WTC11 (cell line): ENCODE results near the gene EP400. TPM values are rescaled to one million over a fixed set of nuclear protein-coding genes. Genes with fewer than 3 reads are reported as not detected.

Experiments used
- ATAC-seq: fragments of 200-7000 bp; cut with Tn5 transposase; 2 replicates; pipeline ENCODE4 v1.10.0; 2021; ENCODE audit warnings: mild to moderate bottlenecking, moderate library complexity
- CTCF ChIA-PET: fragments of 300-600 bp; sonication (Branson Sonifier 250); formaldehyde crosslinking; loops from one replicate; lab custom pipeline; 2021; ENCODE audit warnings: antibody characterized with exemption; lab: Charles Lee
- POLR2A ChIA-PET: fragments of 350-600 bp; sonication (Branson Sonifier 250); formaldehyde crosslinking; loops from one replicate; lab custom pipeline; 2021; ENCODE audit warnings: antibody characterized with exemption; lab: Charles Lee
- DNase-seq: peaks from one replicate; pipeline ENCODE4 v3.0.0; 2021; ENCODE audit warnings: low spot score
- H3K27ac Mint-ChIP-seq: 2 replicates; pipeline ENCODE4 v1.8.0; 2021; ENCODE audit warnings: mixed read lengths
- H3K27me3 Mint-ChIP-seq: 2 replicates; pipeline ENCODE4 v1.8.0; 2021; ENCODE audit warnings: low read depth, mild to moderate bottlenecking, moderate library complexity, mixed read lengths
- H3K36me3 Mint-ChIP-seq: 2 replicates; pipeline ENCODE4 v1.8.0; 2021; ENCODE audit warnings: mixed read lengths
- H3K4me1 Mint-ChIP-seq: 2 replicates; pipeline ENCODE4 v1.8.0; 2022; ENCODE audit warnings: mixed read lengths
- H3K4me3 Mint-ChIP-seq: 2 replicates; pipeline ENCODE4 v1.8.0; 2021; ENCODE audit warnings: mild to moderate bottlenecking, moderate library complexity, mixed read lengths
- H3K9me3 Mint-ChIP-seq: 2 replicates; pipeline ENCODE4 v1.8.0; 2021; ENCODE audit warnings: mixed read lengths
- AR ChIP-seq: fragments of 250-450 bp; sonication (Bioruptor Pico); IDR thresholded peaks from 2 replicates; pipeline ENCODE4 v1.9.0; 2021; ENCODE audit warnings: mild to moderate bottlenecking
- ARID4B ChIP-seq: sonication (generic); formaldehyde crosslinking; IDR thresholded peaks from 2 replicates; pipeline ENCODE4 v1.8.0; 2023; ENCODE audit warnings: missing genetic modification reagents, mild to moderate bottlenecking, borderline replicate concordance
- ATF2 ChIP-seq: sonication (generic); formaldehyde crosslinking; IDR thresholded peaks from 2 replicates; pipeline ENCODE4 v1.8.1; 2022; ENCODE audit warnings: low read depth, missing genetic modification reagents, borderline replicate concordance
- E2F1 ChIP-seq: sonication (generic); formaldehyde crosslinking; IDR thresholded peaks from 2 replicates; pipeline ENCODE4 v1.8.0; 2022; ENCODE audit warnings: mild to moderate bottlenecking, missing genetic modification reagents
- EMX1 ChIP-seq: fragments of 250-450 bp; sonication (Bioruptor Pico); IDR thresholded peaks from 2 replicates; pipeline ENCODE4 v1.8.0; 2021; ENCODE audit warnings: mild to moderate bottlenecking
- FOXP1 ChIP-seq: sonication (generic); formaldehyde crosslinking; IDR thresholded peaks from 2 replicates; pipeline ENCODE4 v1.8.0; 2022; ENCODE audit warnings: missing genetic modification reagents, mild to moderate bottlenecking, moderate library complexity, borderline replicate concordance
- HMGXB4 ChIP-seq: sonication (generic); formaldehyde crosslinking; IDR thresholded peaks from 2 replicates; pipeline ENCODE4 v1.8.1; 2023; ENCODE audit warnings: mild to moderate bottlenecking, moderate library complexity, missing genetic modification reagents
- IRF2 ChIP-seq: sonication (generic); formaldehyde crosslinking; IDR thresholded peaks from 2 replicates; pipeline ENCODE4 v1.8.0; 2022; ENCODE audit warnings: low read depth, missing genetic modification reagents, borderline replicate concordance
- JUN ChIP-seq: sonication (generic); formaldehyde crosslinking; IDR thresholded peaks from 2 replicates; pipeline ENCODE4 v1.8.0; 2023; ENCODE audit warnings: mild to moderate bottlenecking, missing genetic modification reagents
- NFATC4 ChIP-seq: fragments of 250-450 bp; sonication (Bioruptor Pico); IDR thresholded peaks from 2 replicates; pipeline ENCODE4 v1.9.0; 2021; ENCODE audit warnings: mild to moderate bottlenecking
- PREB ChIP-seq: sonication (generic); formaldehyde crosslinking; IDR thresholded peaks from 2 replicates; pipeline ENCODE4 v1.8.1; 2022; ENCODE audit warnings: mild to moderate bottlenecking, missing genetic modification reagents, moderate library complexity, borderline replicate concordance
- RORB ChIP-seq: fragments of 250-450 bp; sonication (Bioruptor Pico); IDR thresholded peaks from 2 replicates; pipeline ENCODE4 v1.9.0; 2021; ENCODE audit warnings: mild to moderate bottlenecking
- SP1 ChIP-seq: sonication (generic); formaldehyde crosslinking; conservative IDR thresholded peaks from 2 replicates; pipeline ENCODE4 v1.8.1; 2022; ENCODE audit warnings: missing genetic modification reagents
- TEAD1 ChIP-seq: sonication (generic); formaldehyde crosslinking; IDR thresholded peaks from 2 replicates; pipeline ENCODE4 v1.8.0; 2022; ENCODE audit warnings: mild to moderate bottlenecking, missing genetic modification reagents
- USF2 ChIP-seq: sonication (generic); formaldehyde crosslinking; IDR thresholded peaks from 2 replicates; pipeline ENCODE4 v1.8.1; 2023; ENCODE audit warnings: mild to moderate bottlenecking, missing genetic modification reagents, moderate library complexity
- ZMAT4 ChIP-seq: fragments of 250-450 bp; sonication (Bioruptor Pico); IDR thresholded peaks from 2 replicates; pipeline ENCODE4 v1.9.0; 2021; ENCODE audit warnings: mild to moderate bottlenecking
- ZNF219 ChIP-seq: sonication (generic); formaldehyde crosslinking; IDR thresholded peaks from 2 replicates; pipeline ENCODE4 v1.8.0; 2023; ENCODE audit warnings: missing genetic modification reagents, mild to moderate bottlenecking, borderline replicate concordance
- ZNF232 ChIP-seq: sonication (generic); formaldehyde crosslinking; IDR thresholded peaks from 2 replicates; pipeline ENCODE4 v1.8.0; 2022; ENCODE audit warnings: mild to moderate bottlenecking, missing genetic modification reagents
- ZNF423 ChIP-seq: fragments of 250-450 bp; sonication (Bioruptor Pico); IDR thresholded peaks from 2 replicates; pipeline ENCODE4 v2.1.2; 2022; ENCODE audit warnings: mild to moderate bottlenecking, moderate library complexity
- ZNF425 ChIP-seq: fragments of 250-450 bp; sonication (Bioruptor Pico); conservative IDR thresholded peaks from 2 replicates; pipeline ENCODE4 v1.9.0; 2021; ENCODE audit warnings: mild to moderate bottlenecking
- total RNA-seq: library from RNA; stranded (reverse); gene quantifications from 3 replicates; pipeline ENCODE4 v1.2.3, GENCODE V29; 2021

Gene EP400
- total RNA-seq, 1 experiment from 2014 or later = 75.8 TPM

- peaks cover 12% of the 10 kb centered on the region for H3K27me3 Mint-ChIP-seq
- POLR2A ChIA-PET = interaction anchor here (0.7 kb wide), 1 partner anchor 17 kb away, joined by 3 read pairs; no protein-coding TSS in a partner anchor
- ATAC-seq = no peak
- no peak for TF ChIP-seq IRF2 (CRISPR knock-in tag)
- no peak for TF ChIP-seq ZNF219 (CRISPR knock-in tag)
- no peak for TF ChIP-seq EMX1 (CRISPR knock-in tag)
- no peak for TF ChIP-seq FOXP1 (CRISPR knock-in tag)
- TF ChIP-seq TEAD1 (CRISPR knock-in tag) = no peak
- no peak for TF ChIP-seq ATF2 (CRISPR knock-in tag)
- no peak for TF ChIP-seq ZNF425 (CRISPR knock-in tag)
- TF ChIP-seq PREB (CRISPR knock-in tag) = no peak
- TF ChIP-seq USF2 = no peak
- TF ChIP-seq NFATC4 (CRISPR knock-in tag) = no peak
- TF ChIP-seq ZMAT4 = no peak
- TF ChIP-seq RORB (CRISPR knock-in tag) = no peak
- no peak for TF ChIP-seq SP1 (CRISPR knock-in tag)
- TF ChIP-seq AR (CRISPR knock-in tag) = no peak
- no peak for TF ChIP-seq ZNF423 (CRISPR knock-in tag)
- TF ChIP-seq HMGXB4 (CRISPR knock-in tag) = no peak
- TF ChIP-seq E2F1 = no peak
- TF ChIP-seq ARID4B (CRISPR knock-in tag) = no peak
- TF ChIP-seq ZNF232 = no peak
- no peak for TF ChIP-seq JUN (CRISPR knock-in tag)
- TF ChIP-seq, all 79 proteins: peak for 0
- CTCF ChIA-PET = no interaction called here
- Mint-ChIP-seq H3K36me3 (peaks cover 64% of the 10 kb centered on the region), H3K27ac (no peak overlapping the region), H3K4me3 (no peak overlapping the region), H3K9me3 (peaks cover 31% of the 10 kb centered on the region), H3K4me1 (no peaks in the 10 kb centered on the region)
- no peak for DNase-seq
These were observed 175.2 kb downstream of the EP400 start for GRCh38 chr12:132124766-132125425.
